ENCODE results near the gene UGT1A7.

Gene UGT1A7

DNA sequence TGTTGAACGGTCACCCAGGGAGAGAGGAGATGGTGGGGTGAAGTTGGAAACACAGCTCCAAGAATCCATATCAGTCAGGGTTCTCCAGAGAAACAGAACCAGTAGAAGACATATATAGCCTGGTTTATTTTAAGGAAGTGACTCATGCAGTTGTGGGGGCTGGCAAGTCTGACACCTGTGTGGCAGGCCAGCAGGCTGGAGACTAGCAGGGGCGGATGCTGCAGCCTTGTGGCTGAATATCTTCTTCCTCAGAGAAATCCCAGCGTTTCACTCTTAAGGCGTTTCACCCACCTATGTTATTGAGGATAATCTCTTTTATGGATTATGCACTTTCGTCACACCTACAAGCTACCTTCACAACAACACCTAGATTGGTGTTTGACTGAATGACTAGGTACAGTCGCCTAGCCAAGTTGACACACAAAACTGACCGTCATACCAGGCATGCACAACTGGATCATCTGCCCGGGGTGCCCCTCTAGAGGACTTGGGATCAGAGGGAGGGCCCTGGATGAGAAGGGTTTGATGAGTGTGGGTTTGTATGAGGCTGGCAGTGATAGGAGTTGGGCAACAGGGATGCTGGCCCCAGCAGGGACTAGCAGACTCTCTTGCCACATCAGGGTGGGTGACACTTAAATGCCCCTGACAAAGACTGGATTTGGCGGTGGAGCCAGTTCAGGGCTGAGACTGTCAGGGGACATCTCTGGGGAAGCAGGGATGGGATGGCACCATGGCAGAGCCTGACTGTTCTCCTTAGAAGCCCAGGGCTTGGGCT lies 119.8 kb downstream of the UGT1A7 start:
- FAIRE-seq, result no peak

GRCh38 chr2:233802132-233802815 lies 120.6 kb downstream of the UGT1A7 start:
- FAIRE-seq, result no peak

DNA sequence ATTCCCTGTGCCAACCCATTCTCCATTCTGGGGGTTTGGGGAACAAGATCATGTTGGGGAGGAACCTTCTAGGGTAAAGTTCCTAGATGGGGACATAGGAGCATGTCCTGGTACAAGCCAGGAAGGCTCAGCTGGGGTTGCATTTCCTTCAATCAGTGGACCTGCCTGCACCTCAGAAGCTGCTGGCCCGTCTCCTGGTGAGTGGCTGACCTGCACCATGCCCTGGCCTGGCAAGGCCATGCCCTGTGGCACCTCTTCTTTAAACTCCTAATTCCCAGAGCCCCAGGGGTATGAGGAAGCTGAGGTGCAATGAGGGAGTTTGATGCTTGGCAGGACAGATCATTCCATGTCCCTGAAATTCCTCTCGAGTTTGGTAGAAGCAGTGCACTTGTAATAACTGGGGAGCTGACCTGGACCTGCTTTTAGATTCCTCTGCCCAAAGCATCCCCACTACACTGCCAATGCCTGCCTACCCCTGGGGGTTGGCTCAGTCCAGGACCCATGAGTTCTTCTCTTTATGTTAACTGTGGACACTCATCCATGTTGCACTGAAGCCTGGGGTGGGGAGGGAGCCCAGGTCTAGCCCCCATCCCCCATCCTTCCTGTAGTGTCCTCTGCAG lies 121.7 kb downstream of the UGT1A7 start:
- no peak for FAIRE-seq

GRCh38 chr2:233803994-233804393 lies 122.3 kb downstream of the UGT1A7 start:
- no peak for FAIRE-seq

DNA sequence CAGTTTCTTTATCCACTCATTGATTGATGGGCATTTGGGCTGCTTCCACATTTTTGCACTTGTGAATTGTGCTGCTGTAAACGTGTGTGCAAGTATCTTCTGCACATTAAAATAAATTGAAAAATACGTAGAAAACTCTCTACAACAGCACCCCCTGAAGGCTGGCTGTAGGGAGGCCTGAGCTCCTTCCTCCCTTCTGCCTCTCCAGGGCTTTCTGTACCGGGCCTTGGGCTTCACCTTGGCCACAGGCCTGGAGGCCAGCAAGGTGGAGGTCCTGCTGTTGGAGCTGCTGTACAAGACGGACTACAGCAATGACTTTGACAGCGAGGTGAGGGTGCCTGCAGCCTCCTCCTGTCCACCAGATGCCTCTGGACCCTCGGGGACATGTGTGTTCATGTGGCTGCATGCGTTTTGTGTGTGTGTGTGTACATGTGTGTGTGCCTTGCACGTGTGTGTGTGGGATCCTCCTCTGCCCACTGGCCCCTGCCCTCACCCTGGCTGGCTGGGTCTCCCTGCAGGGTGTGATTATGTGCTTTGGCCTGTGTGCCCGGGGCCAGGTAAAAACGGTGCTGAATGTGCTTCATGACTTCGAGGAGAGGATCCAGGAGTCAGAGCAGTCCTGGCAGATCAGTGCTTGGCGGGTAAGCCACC lies 125.6 kb downstream of the UGT1A7 start:
- no peak for FAIRE-seq

- no peak for FAIRE-seq
These were observed 126.5 kb downstream of the UGT1A7 start for GRCh38 chr2:233807966-233808935.

GRCh38 chr2:233810385-233810784 lies 128.7 kb downstream of the UGT1A7 start:
- no peak for FAIRE-seq

- FAIRE-seq, result no peak
These were observed 129.4 kb downstream of the UGT1A7 start for GRCh38 chr2:233811087-233811486.

GRCh38 chr2:233811732-233812131 lies 130.0 kb downstream of the UGT1A7 start:
- FAIRE-seq, result no peak

GRCh38 chr2:233813236-233814055 lies 131.7 kb downstream of the UGT1A7 start:
- FAIRE-seq, result no peak

DNA sequence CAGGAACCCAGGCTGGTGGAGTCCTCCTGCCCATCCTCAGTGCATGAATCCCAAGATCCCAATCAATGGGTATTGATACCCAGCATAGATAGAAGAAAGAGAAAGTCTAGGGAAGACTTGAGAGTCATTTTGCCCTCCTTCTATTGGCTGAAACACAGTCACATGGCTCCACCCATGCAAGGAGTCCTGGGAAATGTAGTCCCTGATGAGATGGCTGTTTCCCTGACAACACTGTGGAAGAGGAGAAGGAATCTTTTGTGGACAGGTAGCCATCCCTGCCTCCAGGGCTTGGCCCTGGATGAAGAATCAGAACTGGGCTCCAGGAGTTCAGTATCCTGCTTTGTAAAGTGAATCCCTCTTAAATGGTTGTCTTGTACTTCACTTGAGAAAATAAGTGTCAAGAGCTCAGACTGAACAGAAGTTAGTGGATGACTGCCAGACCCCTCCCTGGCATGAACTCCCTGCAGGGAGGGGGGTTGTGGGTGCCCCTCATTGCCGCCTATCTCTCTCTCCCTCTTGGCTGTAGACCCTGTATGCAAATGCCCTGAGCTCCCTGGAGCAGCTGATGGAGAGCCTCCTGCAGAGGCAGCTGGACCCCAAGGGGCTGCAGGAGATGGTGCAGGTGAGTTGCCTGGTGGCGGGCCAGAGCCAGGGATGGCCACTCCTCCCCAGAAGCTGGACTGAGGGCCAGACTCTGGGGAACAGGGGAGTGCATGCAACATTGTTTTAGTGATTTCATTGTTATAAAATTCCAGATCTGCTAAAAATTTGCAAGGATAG lies 132.5 kb downstream of the UGT1A7 start:
- no peak for FAIRE-seq

GRCh38 chr2:233815861-233816260 lies 134.2 kb downstream of the UGT1A7 start:
- FAIRE-seq, result no peak

DNA sequence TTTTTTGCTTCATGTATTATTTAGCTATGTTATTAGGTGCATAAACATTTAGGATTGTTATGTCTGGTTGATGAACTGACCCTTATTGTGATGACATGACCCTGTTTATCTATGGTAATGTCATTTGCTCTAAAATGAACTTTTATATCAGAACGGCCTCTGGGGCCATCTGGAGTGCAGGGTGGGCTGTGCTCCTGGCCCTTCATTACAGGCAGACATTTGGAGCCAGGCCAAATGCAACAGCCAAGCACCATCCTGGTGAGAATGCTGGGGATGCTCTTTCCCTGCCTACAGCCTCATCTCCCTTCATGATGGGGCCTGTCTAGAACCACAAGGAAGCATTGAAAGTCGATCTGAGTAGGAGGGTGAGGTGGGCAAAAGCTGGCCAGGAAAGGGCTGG lies 134.6 kb downstream of the UGT1A7 start:
- no peak for FAIRE-seq

DNA sequence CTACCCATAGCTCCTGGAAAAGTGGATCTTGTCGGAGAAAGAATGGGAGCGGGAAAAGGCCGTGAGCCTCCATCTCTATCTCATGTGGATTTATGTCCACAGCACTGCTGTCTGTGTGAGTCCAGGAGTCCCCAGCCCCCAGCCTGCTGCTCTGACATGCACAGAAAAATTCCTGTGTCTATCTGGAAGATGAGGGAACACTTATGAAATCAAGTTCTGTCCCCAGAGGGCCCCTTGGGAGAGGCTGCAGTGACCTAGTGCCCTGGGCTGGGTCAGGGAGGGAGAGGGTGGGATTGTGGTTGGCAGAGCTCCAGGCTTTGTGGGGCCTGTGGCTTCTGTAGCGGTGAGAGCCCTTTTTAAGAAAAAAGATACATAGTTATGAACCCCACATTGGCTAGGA lies 135.1 kb downstream of the UGT1A7 start:
- no peak for FAIRE-seq

- FAIRE-seq, result no peak
These were observed 135.7 kb downstream of the UGT1A7 start for GRCh38 chr2:233817361-233817911.

DNA sequence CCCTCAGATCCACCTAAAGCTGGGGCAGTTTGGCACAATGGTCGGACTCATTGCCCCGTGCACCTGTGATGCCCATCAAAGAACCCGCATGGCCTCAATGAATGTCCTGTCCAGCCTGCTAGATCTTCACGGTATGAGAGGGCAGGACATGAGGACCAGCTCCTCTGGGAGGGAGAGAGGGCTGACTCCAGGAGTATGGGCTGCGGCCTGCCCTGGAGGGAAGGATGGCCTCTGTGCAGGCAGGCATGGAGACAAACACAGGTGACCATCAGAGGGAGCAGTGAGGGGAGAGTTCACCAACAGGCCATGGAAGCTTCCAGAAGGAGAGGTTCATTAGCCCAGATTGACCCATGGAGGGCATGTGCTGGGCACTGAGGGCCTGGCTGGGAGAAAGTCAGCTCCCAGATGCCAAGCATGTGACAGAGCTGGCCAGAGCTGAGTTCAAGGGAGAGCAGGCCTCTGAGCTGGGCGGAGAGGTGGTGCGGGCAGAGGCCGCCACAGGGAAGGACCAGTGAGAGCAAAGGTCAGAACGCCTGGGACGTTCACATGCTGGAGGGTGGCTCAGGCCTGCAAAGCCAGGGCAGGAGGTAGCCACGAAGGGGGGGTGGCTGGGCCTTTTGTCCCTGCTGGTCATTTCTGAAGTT lies 136.4 kb downstream of the UGT1A7 start:
- FAIRE-seq, result no peak

DNA sequence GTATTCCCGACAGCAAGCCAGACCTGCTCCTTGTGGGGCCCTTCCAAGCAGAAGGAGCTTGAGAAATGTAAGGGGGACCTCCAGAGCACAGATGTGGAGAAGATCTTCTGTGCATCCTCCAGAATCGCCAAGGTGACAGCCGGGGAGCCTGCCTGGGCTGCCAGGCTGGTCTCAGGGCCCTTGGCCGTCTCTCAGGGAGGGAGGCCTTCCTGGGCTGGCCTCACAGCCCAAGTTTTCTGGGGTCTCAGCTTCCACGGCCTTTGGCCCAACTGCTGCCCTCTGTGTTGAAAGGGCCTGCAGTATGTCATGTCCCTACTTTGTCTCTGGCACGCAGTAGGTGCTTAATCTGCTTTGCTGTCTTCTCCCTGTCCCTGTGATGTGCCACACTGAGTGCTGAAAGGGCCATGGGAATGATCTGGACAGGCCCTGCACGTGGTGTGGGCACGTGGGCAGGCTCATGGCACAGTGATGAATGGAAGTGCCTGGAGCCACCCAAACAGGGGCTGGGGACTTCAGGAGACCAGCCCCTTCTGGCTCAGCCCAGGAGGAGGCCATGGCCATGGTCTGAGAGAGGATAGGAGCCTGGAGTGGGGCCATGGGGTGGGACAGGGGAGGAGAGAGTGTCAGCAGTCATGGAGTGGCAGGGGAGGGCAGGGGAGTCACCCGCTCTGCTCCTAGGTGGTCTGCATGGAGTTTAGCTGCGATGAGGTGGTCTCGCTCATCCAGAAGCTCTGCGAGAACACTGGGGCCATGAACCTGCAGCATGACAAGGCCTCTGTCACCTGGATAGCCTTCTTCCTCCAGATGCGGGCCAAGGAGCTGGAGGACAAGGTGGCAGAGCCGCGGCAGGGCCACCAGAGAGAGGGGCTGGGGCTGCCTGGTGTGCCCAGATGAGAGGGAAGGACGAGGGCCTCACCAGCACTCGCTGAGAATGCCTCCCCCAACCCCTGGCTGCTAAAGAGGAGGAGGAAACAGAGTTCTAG lies 137.2 kb downstream of the UGT1A7 start:
- no peak for FAIRE-seq

Measured in endometrium (tissue), 2 donors.